Trophoblast cell (in vitro differentiated cells and primary cell): ENCODE measurements around the gene OGG1.

Experiments used
- DNase-seq, 2 donors: peaks; one replicate each; pipeline ENCODE4 v3.0.0-alpha.2; 2016
- H2AFZ ChIP-seq: 2 replicates; pipeline ENCODE4 v1.6.1; 2013; ENCODE audit warnings: low read length, moderate library complexity, mild to moderate bottlenecking; ENCODE audit not compliant: insufficient read depth, poor library complexity
- H2AK5ac ChIP-seq: 2 replicates; pipeline ENCODE4 v1.6.1; 2013; ENCODE audit warnings: mild to moderate bottlenecking, low read length
- H2BK120ac ChIP-seq: 2 replicates; pipeline ENCODE4 v1.6.1; 2013; ENCODE audit warnings: low read length, mild to moderate bottlenecking, moderate library complexity; ENCODE audit not compliant: insufficient read depth, poor library complexity
- H2BK12ac ChIP-seq: 2 replicates; pipeline ENCODE4 v1.6.1; 2013; ENCODE audit warnings: mild to moderate bottlenecking, low read length, moderate library complexity
- H2BK5ac ChIP-seq: 2 replicates; pipeline ENCODE4 v1.6.1; 2013; ENCODE audit warnings: low read length, low read depth, moderate library complexity, mild to moderate bottlenecking; ENCODE audit not compliant: poor library complexity
- H3K14ac ChIP-seq: 2 replicates; pipeline ENCODE4 v1.6.1; 2013; ENCODE audit warnings: mild to moderate bottlenecking, low read length
- H3K18ac ChIP-seq: 2 replicates; pipeline ENCODE4 v1.6.1; 2013; ENCODE audit warnings: mild to moderate bottlenecking, low read length
- H3K23ac ChIP-seq: 2 replicates; pipeline ENCODE4 v1.6.1; 2013; ENCODE audit warnings: low read length
- H3K27ac ChIP-seq: 2 replicates; pipeline ENCODE4 v1.5.1; 2013; ENCODE audit warnings: low read depth, mild to moderate bottlenecking, inconsistent platforms, low read length, moderate library complexity
- H3K27me3 ChIP-seq: 2 replicates; pipeline ENCODE4 v1.6.1; 2013; ENCODE audit warnings: inconsistent platforms, mild to moderate bottlenecking, low read length, moderate library complexity; ENCODE audit not compliant: insufficient read depth
- H3K36me3 ChIP-seq, 2 experiments: 1 replicate in 1 of 2; 2 replicates in 1 of 2; pipeline ENCODE4 v1.6.1; 2013; ENCODE audit warnings: low read length in 2 of 2, mild to moderate bottlenecking in 2 of 2, moderate library complexity in 1 of 2; ENCODE audit not compliant: insufficient read depth in 2 of 2, control insufficient read depth in 1 of 2
- H3K4ac ChIP-seq: 2 replicates; pipeline ENCODE4 v1.6.1; 2013; ENCODE audit warnings: low read depth, mild to moderate bottlenecking, low read length, moderate library complexity
- H3K4me1 ChIP-seq, 2 experiments: 1 replicate in 1 of 2; 2 replicates in 1 of 2; pipeline ENCODE4 v1.6.1; 2013; ENCODE audit warnings: low read length in 2 of 2, mild to moderate bottlenecking in 2 of 2, moderate library complexity in 1 of 2; ENCODE audit not compliant: insufficient read depth in 2 of 2, control insufficient read depth in 1 of 2
- H3K4me2 ChIP-seq: 2 replicates; pipeline ENCODE4 v1.6.1; 2013; ENCODE audit warnings: inconsistent platforms, mild to moderate bottlenecking, low read length, moderate library complexity
- H3K4me3 ChIP-seq: 2 replicates; pipeline ENCODE4 v1.5.1; 2013; ENCODE audit warnings: mild to moderate bottlenecking, low read depth, low read length, inconsistent platforms
- H3K79me1 ChIP-seq: one replicate; pipeline ENCODE4 v1.6.1; 2013; ENCODE audit warnings: low read length
- H3K79me2 ChIP-seq: 2 replicates; pipeline ENCODE4 v1.6.1; 2013; ENCODE audit warnings: low read length, mild to moderate bottlenecking; ENCODE audit not compliant: control insufficient read depth, insufficient read depth, poor library complexity
- H3K9ac ChIP-seq: 2 replicates; pipeline ENCODE4 v1.6.1; 2013; ENCODE audit warnings: mild to moderate bottlenecking, low read length
- H3K9me3 ChIP-seq: 2 replicates; pipeline ENCODE4 v1.6.1; 2013; ENCODE audit warnings: low read depth, mild to moderate bottlenecking, control low read depth, inconsistent platforms, low read length; ENCODE audit not compliant: insufficient read depth
- H4K12ac ChIP-seq: 2 replicates; pipeline ENCODE4 v1.6.1; 2013; ENCODE audit warnings: low read depth, mild to moderate bottlenecking, low read length, moderate library complexity
- H4K8ac ChIP-seq: 2 replicates; pipeline ENCODE4 v1.6.1; 2013; ENCODE audit warnings: low read depth, mild to moderate bottlenecking, low read length, moderate library complexity
- H4K91ac ChIP-seq: one replicate; pipeline ENCODE4 v1.6.1; 2013; ENCODE audit warnings: low read depth, mild to moderate bottlenecking, low read length, moderate library complexity
- WGBS: extraction: QIAGEN DNeasy Blood & Tissue Kit; methylation state at CpG from one replicate; pipeline ENCODE4 v1.1.7; 2013; ENCODE audit warnings: missing lambda C conversion rate; ENCODE audit not compliant: insufficient read length, insufficient coverage; ENCODE audit errors: extremely low coverage; 5-methylcytosine and 5-hydroxymethylcytosine counted together

Gene OGG1

DNA sequence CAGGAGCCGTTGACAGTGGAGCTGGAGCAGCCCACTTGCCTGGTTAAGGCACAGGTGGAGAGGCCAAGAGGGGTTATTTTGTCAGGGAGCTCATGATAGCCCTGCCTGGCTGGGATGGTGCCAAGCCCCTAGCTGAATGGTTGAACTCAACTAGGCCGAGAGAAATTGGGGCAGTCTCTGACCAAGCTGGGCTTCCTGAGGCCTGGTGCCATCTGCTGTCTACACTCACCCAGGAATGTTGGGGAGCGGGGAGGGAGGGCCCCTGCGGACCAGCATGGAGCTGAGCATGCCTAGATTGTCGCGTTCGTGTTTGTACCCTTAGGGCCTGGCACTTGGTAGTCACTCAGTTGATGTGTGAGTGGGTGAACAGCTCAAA is 17.0 kb upstream of the OGG1 start:
- peak overlapping the region; percentile 47 for H3K18ac ChIP-seq
- H3K4ac ChIP-seq, result peak overlapping the region; percentile 97
- WGBS, result no CpG with 5 or more reads among the region's 7 CpGs

DNA sequence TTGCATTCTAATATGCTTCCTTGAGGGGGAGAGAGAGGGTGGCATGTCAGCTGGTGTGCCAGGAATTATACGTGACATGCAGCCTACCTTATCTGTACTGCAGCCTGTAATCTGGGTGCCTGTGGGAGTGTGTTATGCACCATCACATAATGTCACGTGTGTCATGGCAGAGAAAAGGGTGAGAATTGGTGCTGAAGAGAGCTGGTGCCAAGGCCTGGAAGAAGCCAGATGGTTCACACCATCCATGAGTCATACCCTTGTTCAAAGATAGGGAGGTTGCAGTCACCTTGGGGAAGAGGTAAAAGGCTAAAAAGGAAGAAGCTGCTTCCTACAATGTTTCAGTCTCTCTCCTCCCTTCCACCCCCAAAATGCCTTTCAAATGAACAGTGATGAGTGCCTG is 12.9 kb upstream of the OGG1 start:
- Histone ChIP-seq H3K27me3 (no peaks in the 10 kb centered on the region), H3K4me3 (no peak overlapping the region), H3K23ac (no peak overlapping the region), H2AK5ac (no peak overlapping the region), H4K8ac (no peak overlapping the region), H3K79me2 (peaks cover 12% of the 10 kb centered on the region), H3K4ac (no peak overlapping the region), H2BK120ac (no peak overlapping the region), H2BK5ac (no peak overlapping the region), H3K4me2 (no peak overlapping the region), H3K9ac (no peak overlapping the region), H3K14ac (no peak overlapping the region), H4K12ac (no peak overlapping the region), H3K36me3 (peaks cover 50 to 70% of the 10 kb centered on the region in 2 experiments), H3K9me3 (no peaks in the 10 kb centered on the region), H4K91ac (no peak overlapping the region), H3K79me1 (peaks cover 2% of the 10 kb centered on the region), H3K27ac (no peak overlapping the region), H2AFZ (no peak overlapping the region), H3K4me1 (peaks cover 8 to 10% of the 10 kb centered on the region in 2 experiments), H3K18ac (no peak overlapping the region), H2BK12ac (no peak overlapping the region)
- no peak for DNase-seq
- WGBS, result no CpG with 5 or more reads among the region's 2 CpGs

More for the DNA sequence above, 17.0 kb upstream of the OGG1 start:
- Histone ChIP-seq H3K14ac (no peak overlapping the region), H4K8ac (no peak overlapping the region), H3K79me2 (peaks cover 17% of the 10 kb centered on the region), H3K4me2 (peak overlapping the region; percentile 88), H4K12ac (no peak overlapping the region), H2AFZ (no peak overlapping the region), H4K91ac (no peak overlapping the region), H2BK12ac (no peak overlapping the region), H3K23ac (no peak overlapping the region), H3K9me3 (no peaks in the 10 kb centered on the region), H3K27ac (no peak overlapping the region), H3K4me3 (peak overlapping the region; percentile 27), H2AK5ac (no peak overlapping the region), H2BK5ac (no peak overlapping the region), H2BK120ac (no peak overlapping the region), H3K27me3 (no peaks in the 10 kb centered on the region), H3K36me3 (peaks cover 18 to 31% of the 10 kb centered on the region in 2 experiments), H3K9ac (peak overlapping the region; percentile 68), H3K79me1 (peaks cover 9% of the 10 kb centered on the region), H3K4me1 (peaks cover 8 to 10% of the 10 kb centered on the region in 2 experiments)
- no peak for DNase-seq

DNA sequence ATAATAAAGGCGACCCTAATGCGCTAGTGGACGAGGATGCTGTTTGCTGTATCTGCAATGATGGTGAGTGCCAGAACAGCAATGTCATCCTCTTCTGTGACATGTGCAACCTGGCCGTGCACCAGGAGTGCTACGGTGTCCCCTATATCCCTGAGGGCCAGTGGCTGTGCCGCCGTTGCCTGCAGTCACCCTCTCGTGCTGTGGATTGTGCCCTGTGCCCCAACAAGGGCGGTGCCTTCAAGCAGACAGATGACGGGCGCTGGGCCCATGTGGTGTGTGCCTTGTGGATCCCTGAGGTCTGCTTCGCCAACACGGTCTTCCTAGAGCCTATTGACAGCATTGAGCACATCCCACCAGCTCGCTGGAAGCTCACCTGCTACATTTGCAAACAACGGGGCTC is 10.6 kb upstream of the OGG1 start:
- Histone ChIP-seq H4K8ac (no peak overlapping the region), H3K18ac (no peak overlapping the region), H2BK12ac (no peak overlapping the region), H3K79me2 (no peaks in the 10 kb centered on the region), H4K91ac (no peak overlapping the region), H3K9me3 (no peaks in the 10 kb centered on the region), H3K4me2 (no peak overlapping the region), H2BK120ac (no peak overlapping the region), H3K23ac (no peak overlapping the region), H3K4me1 (no peaks in the 10 kb centered on the region), H2AK5ac (no peak overlapping the region), H3K4me3 (no peak overlapping the region), H3K9ac (no peak overlapping the region), H3K4ac (no peak overlapping the region), H2BK5ac (no peak overlapping the region), H3K79me1 (no peaks in the 10 kb centered on the region), H3K27me3 (no peaks in the 10 kb centered on the region), H3K27ac (no peak overlapping the region), H3K36me3 (peaks cover 63 to 88% of the 10 kb centered on the region in 2 experiments), H2AFZ (no peak overlapping the region), H4K12ac (no peak overlapping the region), H3K14ac (no peak overlapping the region)
- DNase-seq, result no peak
- WGBS, result no CpG with 5 or more reads among the region's 15 CpGs

DNA sequence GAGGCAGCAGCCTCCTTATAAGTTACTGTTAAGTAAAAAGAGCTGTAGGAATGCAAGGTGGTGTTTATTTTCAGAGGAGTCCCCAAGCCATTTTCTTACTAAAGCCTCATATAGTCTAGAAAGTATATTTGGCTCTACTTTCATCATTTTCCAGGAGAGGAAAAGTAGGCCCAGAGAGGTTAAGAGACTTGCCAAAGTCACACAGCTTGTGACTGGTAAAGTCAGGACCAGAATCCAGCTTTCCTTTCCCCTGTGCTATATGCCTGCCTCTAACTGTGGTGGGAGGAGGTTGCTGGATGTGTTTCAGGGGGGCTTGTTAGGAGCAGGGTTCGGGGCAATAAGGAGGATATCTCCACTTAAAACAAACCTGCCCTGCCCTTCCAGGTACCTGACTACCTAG is 7.2 kb upstream of the OGG1 start:
- Histone ChIP-seq H3K9ac (no peak overlapping the region), H3K79me2 (no peaks in the 10 kb centered on the region), H2AFZ (no peak overlapping the region), H2BK5ac (no peak overlapping the region), H3K79me1 (no peaks in the 10 kb centered on the region), H4K12ac (no peak overlapping the region), H3K23ac (no peak overlapping the region), H3K4me2 (no peak overlapping the region), H2BK12ac (no peak overlapping the region), H2BK120ac (no peak overlapping the region), H4K8ac (no peak overlapping the region), H3K27me3 (no peaks in the 10 kb centered on the region), H3K27ac (no peak overlapping the region), H3K4me3 (no peak overlapping the region), H2AK5ac (no peak overlapping the region), H3K9me3 (no peaks in the 10 kb centered on the region), H3K36me3 (peaks cover 82 to 96% of the 10 kb centered on the region in 2 experiments), H4K91ac (no peak overlapping the region), H3K4ac (no peak overlapping the region), H3K14ac (no peak overlapping the region), H3K4me1 (no peaks in the 10 kb centered on the region), H3K18ac (no peak overlapping the region)
- no peak for DNase-seq
- WGBS, result no CpG with 5 or more reads among the region's 1 CpG
